CD14-positive monocyte (primary cell): ENCODE results near the gene FAM83F. TPM values are rescaled to one million over a fixed set of nuclear protein-coding genes. Genes with fewer than 3 reads are reported as not detected.
"Not testable (repeated sequence)": the region's sequence is repeated elsewhere in the genome, so short reads cannot be mapped to it uniquely, and the experiment has no call there.

Source experiments
- DNase-seq, 3 donors: peaks; one replicate each; pipeline ENCODE4 v3.0.0-alpha.2; 2011 to 2022
- H2AFZ ChIP-seq: 2 replicates; pipeline ENCODE4 v1.6.0; 2012; ENCODE audit warnings: mild to moderate bottlenecking, low read depth, low read length, inconsistent platforms; ENCODE audit not compliant: insufficient read depth, poor library complexity, severe bottlenecking
- H3K27ac ChIP-seq, 2 donors: 1 replicate in 1 of 2; 2 replicates in 1 of 2; pipeline ENCODE4 v1.5.1; 2012 to 2013; ENCODE audit warnings: low read length in 2 of 2, control low read depth in 1 of 2, inconsistent platforms in 1 of 2, low read depth in 1 of 2, mild to moderate bottlenecking in 1 of 2
- H3K27me3 ChIP-seq, 2 donors: one replicate each; pipeline versions ENCODE4 v1.6.0 to v1.6.1; 2011 to 2013; ENCODE audit warnings: low read length in 2 of 2; ENCODE audit not compliant: control insufficient read depth in 2 of 2, insufficient read depth in 2 of 2
- H3K36me3 ChIP-seq, 2 donors: replicated peaks in 1 of 2; 1 replicate in 1 of 2; 2 replicates in 1 of 2; pipeline versions ENCODE4 v1.5.1 to v1.6.1; 2012 to 2013; ENCODE audit warnings: low read length in 2 of 2, control low read depth in 1 of 2, inconsistent platforms in 1 of 2, mild to moderate bottlenecking in 1 of 2; ENCODE audit not compliant: insufficient read depth in 2 of 2, control insufficient read depth in 1 of 2
- H3K4me1 ChIP-seq, 2 donors: 1 replicate in 1 of 2; 2 replicates in 1 of 2; pipeline versions ENCODE4 v1.5.1 to v1.6.1; 2012 to 2013; ENCODE audit warnings: low read length in 2 of 2, control low read depth in 1 of 2, inconsistent platforms in 1 of 2, mild to moderate bottlenecking in 1 of 2, moderate library complexity in 1 of 2; ENCODE audit not compliant: insufficient read depth in 2 of 2, control insufficient read depth in 1 of 2
- H3K4me2 ChIP-seq: replicated peaks from 2 replicates; pipeline ENCODE3; 2012; ENCODE audit warnings: low read length, moderate library complexity, mild to moderate bottlenecking; ENCODE audit not compliant: poor library complexity, severe bottlenecking; ENCODE audit errors: extremely low read depth
- H3K4me3 ChIP-seq, 3 experiments: fragments of 200-600 bp in 1 of 3; sonication (generic) in 1 of 3; replicated peaks in 1 of 3; 1 replicate in 2 of 3; 2 replicates in 1 of 3; pipeline ENCODE4 v1.5.1; 2011 to 2013; ENCODE audit warnings: low read length in 3 of 3, mild to moderate bottlenecking in 3 of 3, control low read depth in 2 of 3, low read depth in 2 of 3, inconsistent platforms in 1 of 3, moderate library complexity in 1 of 3
- H3K79me2 ChIP-seq: 2 replicates; pipeline ENCODE4 v1.6.0; 2012; ENCODE audit warnings: mild to moderate bottlenecking, control low read depth, inconsistent platforms, low read length, moderate library complexity; ENCODE audit not compliant: insufficient read depth
- H3K9ac ChIP-seq: 2 replicates; pipeline ENCODE4 v1.6.0; 2017; ENCODE audit warnings: low read length, mild to moderate bottlenecking; ENCODE audit not compliant: insufficient read depth, poor library complexity, severe bottlenecking
- H3K9me3 ChIP-seq, 2 donors: replicated peaks in 1 of 2; 1 replicate in 1 of 2; 2 replicates in 1 of 2; pipeline versions ENCODE4 v1.5.1 to v1.6.1; 2012 to 2013; ENCODE audit warnings: low read length in 2 of 2, control low read depth in 1 of 2; ENCODE audit not compliant: control insufficient read depth in 1 of 2, insufficient read depth in 1 of 2
- H4K20me1 ChIP-seq: 2 replicates; pipeline ENCODE4 v1.6.0; 2012; ENCODE audit warnings: mild to moderate bottlenecking, low read length, control low read depth, moderate library complexity; ENCODE audit not compliant: insufficient read depth
- H3K27ac Mint-ChIP-seq, 7 donors: one replicate each; pipeline ENCODE4 v1.8.0; 2020; ENCODE audit warnings: mild to moderate bottlenecking in 7 of 7, mixed read lengths in 7 of 7, moderate library complexity in 6 of 7, inconsistent platforms in 2 of 7
- H3K27me3 Mint-ChIP-seq, 3 donors: one replicate each; pipeline ENCODE4 v1.8.0; 2021 to 2022; ENCODE audit warnings: low read depth in 3 of 3, mild to moderate bottlenecking in 3 of 3, mixed read lengths in 3 of 3, moderate library complexity in 3 of 3, inconsistent platforms in 1 of 3
- H3K36me3 Mint-ChIP-seq, 2 donors: one replicate each; pipeline ENCODE4 v1.8.0; 2020; ENCODE audit warnings: mixed read lengths in 2 of 2, inconsistent platforms in 1 of 2, mild to moderate bottlenecking in 1 of 2
- H3K4me1 Mint-ChIP-seq: one replicate; pipeline ENCODE4 v1.8.0; 2020; ENCODE audit warnings: mild to moderate bottlenecking, mixed read lengths
- H3K4me3 Mint-ChIP-seq, 2 donors: one replicate each; pipeline ENCODE4 v1.8.0; 2020; ENCODE audit warnings: mild to moderate bottlenecking in 2 of 2, mixed read lengths in 2 of 2, moderate library complexity in 1 of 2
- H3K9me3 Mint-ChIP-seq, 7 donors: one replicate each; pipeline ENCODE4 v1.8.0; 2020 to 2022; ENCODE audit warnings: mixed read lengths in 7 of 7, mild to moderate bottlenecking in 6 of 7, moderate library complexity in 6 of 7, inconsistent platforms in 2 of 7
- CTCF ChIP-seq: fragments of 200-600 bp; IDR thresholded peaks from one replicate; pipeline ENCODE4 v1.8.0; 2022; ENCODE audit warnings: antibody characterized with exemption, mild to moderate bottlenecking
- WGBS: methylation state at CpG from one replicate; pipeline ENCODE4 v1.1.5; 2013; ENCODE audit warnings: missing lambda C conversion rate; ENCODE audit not compliant: insufficient coverage; 5-methylcytosine and 5-hydroxymethylcytosine counted together
- intact Hi-C, 2 donors: fragments of 100-400 bp; cut with micrococcal nuclease; formaldehyde crosslinking; loops; one replicate each; pipeline versions ENCODE4 v1.15.0 to v1.15.1; 2023
- polyA plus RNA-seq, 3 donors: library from polyadenylated mRNA; depleted of rRNA in 1 of 3; unstranded in 2 of 3; stranded (reverse) in 1 of 3; fragments of 300-500 nt in 2 of 3; fragments of >200 nt in 1 of 3; fragmentation: Illumina TruSeq in 2 of 3; gene quantifications; 1 replicate in 2 of 3; 2 replicates in 1 of 3; pipeline ENCODE4 v1.2.3, GENCODE V29; 2012 to 2021

The FAM83F gene
- polyA plus RNA-seq, 3 donors = 0.01 TPM; not detected in 2

GRCh38 chr22:39991159-39991860, 3.4 kb upstream of the FAM83F start:
- Mint-ChIP-seq H3K36me3 (peaks cover 0 to 5% of the 10 kb centered on the region in 2 donors), H3K4me3 (no peak overlapping the region), H3K4me1 (peaks cover 7% of the 10 kb centered on the region), H3K9me3 (peaks cover 0 to 7% (median 2%) of the 10 kb centered on the region in 7 donors), H3K27me3 (peaks cover 48 to 65% (median 57%) of the 10 kb centered on the region in 3 donors), H3K27ac (no peak overlapping the region)
- Histone ChIP-seq H3K4me2 (no peak overlapping the region), H3K4me1 (peaks cover 7 to 13% of the 10 kb centered on the region in 2 donors), H3K79me2 (no peaks in the 10 kb centered on the region), H3K4me3 (no peak overlapping the region), H3K27ac (no peak overlapping the region), H3K27me3 (peaks cover 29 to 52% of the 10 kb centered on the region in 2 donors), H3K9me3 (no peaks in the 10 kb centered on the region), H3K9ac (no peak overlapping the region), H3K36me3 (no peaks in the 10 kb centered on the region), H4K20me1 (no peaks in the 10 kb centered on the region), H2AFZ (no peak overlapping the region)
- intact Hi-C loops = loop anchor here in 1 of 2 donors (10.0 kb wide), 1 partner anchor 57 kb away; no protein-coding TSS in a partner anchor
- no peak for DNase-seq
- WGBS = no CpG with 5 or more reads among the region's 9 CpGs
- no peak for TF ChIP-seq CTCF

DNA sequence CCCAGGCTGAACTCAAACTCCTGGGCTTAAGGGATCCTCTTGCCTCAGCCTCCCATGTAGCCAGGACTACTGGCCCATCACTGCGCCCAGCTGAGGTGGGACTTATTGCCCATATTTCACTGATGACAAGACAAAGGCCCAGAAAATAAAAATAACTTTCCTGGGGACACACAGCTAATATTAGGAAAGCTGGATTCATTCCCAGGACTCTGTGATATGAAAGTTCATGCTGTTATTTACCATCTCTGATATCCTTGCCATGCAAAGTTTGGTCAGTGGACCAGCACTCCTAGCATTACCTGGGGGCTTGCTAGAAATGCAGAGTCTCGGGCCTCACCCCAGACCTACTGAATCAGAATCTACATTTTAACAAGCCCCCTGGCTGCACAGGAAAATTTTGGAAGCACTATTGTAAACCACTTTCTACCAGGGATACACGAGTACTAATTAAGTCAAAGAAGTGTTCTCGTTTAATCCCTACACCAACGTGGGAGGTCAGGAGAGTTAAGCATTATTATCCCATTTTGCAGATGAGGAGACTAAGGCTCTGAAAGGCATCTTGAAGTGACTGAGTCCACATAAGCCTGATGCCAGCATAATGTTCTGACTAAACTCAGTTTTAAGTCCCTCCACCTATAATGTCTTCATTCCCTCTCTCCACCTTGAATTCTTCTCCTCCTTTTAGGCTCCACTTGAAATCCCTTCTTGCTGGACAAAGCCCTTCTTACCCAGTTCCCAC, 2.5 kb upstream of the FAM83F start:
- no peak for TF ChIP-seq CTCF
- H3K27ac ChIP-seq = no peak overlapping the region
- peaks cover 7% of the 10 kb centered on the region for H3K4me1 Mint-ChIP-seq
- peaks cover 7 to 13% of the 10 kb centered on the region in 2 donors for H3K4me1 ChIP-seq
- no peak overlapping the region for H3K4me2 ChIP-seq
- H3K27ac Mint-ChIP-seq = no peak overlapping the region
- intact Hi-C loops = loop anchor here in 1 of 2 donors (10.0 kb wide), 1 partner anchor 57 kb away; no protein-coding TSS in a partner anchor
- WGBS = 100% methylated on average over 1 of the region's 5 CpGs
- no peaks in the 10 kb centered on the region for H3K79me2 ChIP-seq
- peaks cover 0 to 5% of the 10 kb centered on the region in 2 donors for H3K36me3 Mint-ChIP-seq
- peaks cover 0 to 7% (median 2%) of the 10 kb centered on the region in 7 donors for H3K9me3 Mint-ChIP-seq
- no peaks in the 10 kb centered on the region for H4K20me1 ChIP-seq
- H3K36me3 ChIP-seq = no peaks in the 10 kb centered on the region
- H3K27me3 ChIP-seq = peaks cover 36 to 61% of the 10 kb centered on the region in 2 donors
- H3K27me3 Mint-ChIP-seq = peaks cover 57 to 73% (median 64%) of the 10 kb centered on the region in 3 donors
- peak overlapping the region in 1 of 2 donors; percentile 53 for H3K4me3 Mint-ChIP-seq
- no peak overlapping the region for H3K4me3 ChIP-seq
- H3K9me3 ChIP-seq = no peaks in the 10 kb centered on the region
- no peak overlapping the region for H2AFZ ChIP-seq
- H3K9ac ChIP-seq = no peak overlapping the region
- DNase-seq = no peak

DNA sequence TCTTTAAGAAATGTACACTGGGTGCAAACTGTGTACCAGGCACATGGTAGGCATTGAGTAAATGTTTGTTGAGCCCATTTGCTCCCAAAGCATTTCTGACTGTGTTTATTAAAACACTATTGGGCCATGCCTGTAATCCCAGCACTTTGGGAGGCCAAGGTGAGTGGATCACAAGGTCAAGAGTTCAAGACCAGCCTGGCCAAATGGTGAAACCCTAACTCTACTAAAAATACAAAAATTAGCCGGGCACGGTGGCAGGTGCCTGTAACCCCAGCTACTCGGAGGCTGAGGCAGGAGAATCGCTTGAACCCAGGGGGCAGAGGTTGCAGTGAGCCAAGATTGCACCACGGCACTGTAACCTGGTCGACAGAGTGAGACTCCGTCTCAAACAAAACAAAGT, 1.9 kb upstream of the FAM83F start:
- not testable (repeated sequence) for H3K4me1 Mint-ChIP-seq, H3K4me3 ChIP-seq, H3K79me2 ChIP-seq, DNase-seq, H4K20me1 ChIP-seq, H3K27ac Mint-ChIP-seq, H3K4me2 ChIP-seq, H3K9me3 ChIP-seq, H3K36me3 ChIP-seq, H2AFZ ChIP-seq, H3K27ac ChIP-seq, H3K9me3 Mint-ChIP-seq, H3K36me3 Mint-ChIP-seq, H3K9ac ChIP-seq
- H3K4me1 ChIP-seq = peaks cover 7 to 13% of the 10 kb centered on the region in 2 donors
- WGBS = 100% methylated on average over 5 of the region's 7 CpGs
- intact Hi-C loops = loop anchor here in 1 of 2 donors (10.0 kb wide), 1 partner anchor 58 kb away; no protein-coding TSS in a partner anchor
- peaks cover 60 to 77% (median 71%) of the 10 kb centered on the region in 3 donors for H3K27me3 Mint-ChIP-seq
- H3K27me3 ChIP-seq = peaks cover 36 to 67% of the 10 kb centered on the region in 2 donors
- H3K4me3 Mint-ChIP-seq = peak overlapping the region in 1 of 2 donors; percentile 67
